Loucy (cell line): ENCODE measurements around the gene PUS10.
A peak's percentile ranks its signal among the peaks of the same experiment; 100 is the strongest.

Experiments used
- H2AFZ ChIP-seq: fragments of 200-600 bp; sonication (generic); 2 replicates; pipeline ENCODE4 v1.6.0; 2016; ENCODE audit warnings: antibody characterized with exemption, mild to moderate bottlenecking, low read length, moderate library complexity
- H3F3A ChIP-seq: fragments of 200-600 bp; 2 replicates; pipeline ENCODE4 v1.6.0; 2016; ENCODE audit warnings: antibody characterized with exemption, low read depth, mild to moderate bottlenecking
- H3K27me3 ChIP-seq: fragments of 200-600 bp; sonication (generic); 2 replicates; pipeline ENCODE4 v1.6.1; 2014; ENCODE audit warnings: low read length, mild to moderate bottlenecking; ENCODE audit not compliant: insufficient read depth, poor library complexity, severe bottlenecking
- H3K36me3 ChIP-seq: fragments of 200-600 bp; sonication (generic); 2 replicates; pipeline ENCODE4 v1.6.1; 2016; ENCODE audit warnings: low read length; ENCODE audit not compliant: insufficient read depth
- H3K4me1 ChIP-seq: fragments of 200-600 bp; sonication (generic); 2 replicates; pipeline ENCODE4 v1.5.1; 2014; ENCODE audit warnings: low read length, mild to moderate bottlenecking; ENCODE audit not compliant: insufficient read depth, poor library complexity, severe bottlenecking
- H3K4me2 ChIP-seq: fragments of 200-600 bp; sonication (generic); 2 replicates; pipeline ENCODE4 v1.6.0; 2014; ENCODE audit warnings: antibody characterized with exemption, low read length, low read depth, mild to moderate bottlenecking; ENCODE audit not compliant: poor library complexity, severe bottlenecking
- H3K4me3 ChIP-seq: fragments of 200-600 bp; sonication (generic); 2 replicates; pipeline ENCODE4 v1.5.1; 2014; ENCODE audit warnings: low read length, mild to moderate bottlenecking, mixed read lengths; ENCODE audit not compliant: poor library complexity, severe bottlenecking
- H3K79me2 ChIP-seq: fragments of 200-600 bp; sonication (generic); 2 replicates; pipeline ENCODE4 v1.6.1; 2014; ENCODE audit warnings: low read length; ENCODE audit not compliant: insufficient read depth
- H3K9ac ChIP-seq: fragments of 200-600 bp; sonication (generic); 2 replicates; pipeline ENCODE4 v1.6.0; 2014; ENCODE audit warnings: mild to moderate bottlenecking, low read depth, low read length, moderate library complexity; ENCODE audit not compliant: poor library complexity, severe bottlenecking
- H3K9me2 ChIP-seq: fragments of 200-600 bp; sonication (generic); replicated peaks from 2 replicates; pipeline ENCODE4 v1.6.1; 2016; ENCODE audit warnings: low read depth, low read length, mixed read lengths
- H3K9me3 ChIP-seq: fragments of 200-600 bp; sonication (generic); 2 replicates; pipeline ENCODE4 v1.6.1; 2014; ENCODE audit warnings: mild to moderate bottlenecking, antibody characterized with exemption, low read length, low read depth; ENCODE audit not compliant: insufficient read depth
- H4K20me1 ChIP-seq: fragments of 200-600 bp; sonication (generic); 2 replicates; pipeline ENCODE4 v1.6.0; 2014; ENCODE audit warnings: antibody characterized with exemption, low read length, mild to moderate bottlenecking; ENCODE audit not compliant: insufficient read depth, poor library complexity, severe bottlenecking
- EZH2phosphoT487 ChIP-seq: fragments of 200-600 bp; IDR thresholded peaks from 2 replicates; pipeline ENCODE4 v1.6.1; 2018; ENCODE audit warnings: antibody characterized with exemption, mild to moderate bottlenecking, moderate library complexity, borderline replicate concordance
- TF ChIP-seq, protein P1 (sequence below): fragments of 200-600 bp; sonication (generic); conservative IDR thresholded peaks from 2 replicates; pipeline ENCODE4 v1.5.1; 2014; ENCODE audit warnings: mild to moderate bottlenecking, antibody characterized with exemption, low read length

Gene PUS10, protein sequence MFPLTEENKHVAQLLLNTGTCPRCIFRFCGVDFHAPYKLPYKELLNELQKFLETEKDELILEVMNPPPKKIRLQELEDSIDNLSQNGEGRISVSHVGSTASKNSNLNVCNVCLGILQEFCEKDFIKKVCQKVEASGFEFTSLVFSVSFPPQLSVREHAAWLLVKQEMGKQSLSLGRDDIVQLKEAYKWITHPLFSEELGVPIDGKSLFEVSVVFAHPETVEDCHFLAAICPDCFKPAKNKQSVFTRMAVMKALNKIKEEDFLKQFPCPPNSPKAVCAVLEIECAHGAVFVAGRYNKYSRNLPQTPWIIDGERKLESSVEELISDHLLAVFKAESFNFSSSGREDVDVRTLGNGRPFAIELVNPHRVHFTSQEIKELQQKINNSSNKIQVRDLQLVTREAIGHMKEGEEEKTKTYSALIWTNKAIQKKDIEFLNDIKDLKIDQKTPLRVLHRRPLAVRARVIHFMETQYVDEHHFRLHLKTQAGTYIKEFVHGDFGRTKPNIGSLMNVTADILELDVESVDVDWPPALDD

DNA sequence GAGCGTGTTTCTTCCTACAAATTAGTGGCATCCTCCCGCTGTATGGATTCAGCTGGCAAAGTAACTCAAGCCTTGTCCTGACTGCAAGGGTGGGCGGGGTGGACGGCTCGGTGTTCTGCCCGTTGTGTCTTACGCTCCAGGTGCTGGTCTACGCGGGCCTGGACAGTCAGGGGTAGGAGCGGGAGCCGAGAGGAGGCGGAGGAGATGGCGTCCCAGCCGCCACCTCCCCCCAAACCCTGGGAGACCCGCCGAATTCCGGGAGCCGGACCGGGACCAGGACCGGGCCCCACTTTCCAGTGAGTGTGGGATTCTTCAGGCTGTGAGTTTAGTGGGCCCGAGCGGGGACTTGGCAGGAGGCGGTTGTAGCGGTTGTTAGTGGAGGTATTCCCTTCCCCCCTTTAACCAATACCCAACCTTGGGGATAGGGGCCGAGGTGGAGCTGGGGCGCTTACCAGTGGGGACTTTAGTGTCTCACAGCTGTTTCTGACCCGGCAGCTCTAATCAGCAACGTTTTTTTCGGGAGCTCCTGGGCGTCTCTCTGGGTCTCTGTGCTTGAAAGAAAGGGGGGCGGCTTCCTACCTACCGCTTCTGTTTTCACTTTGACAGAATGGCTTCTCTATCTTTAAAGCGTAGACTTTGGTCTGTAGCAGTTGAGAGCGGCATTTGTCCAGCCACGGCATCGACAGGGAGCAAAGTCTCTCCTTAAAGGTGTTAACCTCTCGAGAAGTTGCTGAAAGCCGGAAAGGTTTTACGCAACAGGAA lies at the start of gene PUS10, which contains the start of gene PEX13:
TSS of gene PUS10 (minus strand) at position 700 of the 762 bp plus-strand sequence. CDS start 6,365 bp downstream, outside the sequence.
TSS of gene PEX13 (plus strand) at position 165 of the 762 bp plus-strand sequence. CDS start at position 205, 40 bp downstream.
- peaks cover 31% of the 10 kb centered on the region for H4K20me1 ChIP-seq
- peaks cover 25% of the 10 kb centered on the region for H3K4me1 ChIP-seq
- H3K79me2 ChIP-seq, result peaks cover 63% of the 10 kb centered on the region
- peaks cover 3% of the 10 kb centered on the region; the same call in 1 of the 2 replicates for H3K36me3 ChIP-seq
- H2AFZ ChIP-seq, result peak within 1 kb of the TSS; percentile 98
- H3K27me3 ChIP-seq, result no peaks in the 10 kb centered on the region
- H3K4me3 ChIP-seq, result peak within 1 kb of the TSS; percentile 96
- H3K9ac ChIP-seq, result peak within 1 kb of the TSS; percentile 82
- TF ChIP-seq, protein P1, sequence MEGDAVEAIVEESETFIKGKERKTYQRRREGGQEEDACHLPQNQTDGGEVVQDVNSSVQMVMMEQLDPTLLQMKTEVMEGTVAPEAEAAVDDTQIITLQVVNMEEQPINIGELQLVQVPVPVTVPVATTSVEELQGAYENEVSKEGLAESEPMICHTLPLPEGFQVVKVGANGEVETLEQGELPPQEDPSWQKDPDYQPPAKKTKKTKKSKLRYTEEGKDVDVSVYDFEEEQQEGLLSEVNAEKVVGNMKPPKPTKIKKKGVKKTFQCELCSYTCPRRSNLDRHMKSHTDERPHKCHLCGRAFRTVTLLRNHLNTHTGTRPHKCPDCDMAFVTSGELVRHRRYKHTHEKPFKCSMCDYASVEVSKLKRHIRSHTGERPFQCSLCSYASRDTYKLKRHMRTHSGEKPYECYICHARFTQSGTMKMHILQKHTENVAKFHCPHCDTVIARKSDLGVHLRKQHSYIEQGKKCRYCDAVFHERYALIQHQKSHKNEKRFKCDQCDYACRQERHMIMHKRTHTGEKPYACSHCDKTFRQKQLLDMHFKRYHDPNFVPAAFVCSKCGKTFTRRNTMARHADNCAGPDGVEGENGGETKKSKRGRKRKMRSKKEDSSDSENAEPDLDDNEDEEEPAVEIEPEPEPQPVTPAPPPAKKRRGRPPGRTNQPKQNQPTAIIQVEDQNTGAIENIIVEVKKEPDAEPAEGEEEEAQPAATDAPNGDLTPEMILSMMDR, result no peak
- no peak for TF ChIP-seq EZH2phosphoT487
- H3F3A ChIP-seq, result no peaks in the 10 kb centered on the region
- H3K9me2 ChIP-seq, result no peaks in the 10 kb centered on the region
- peak within 1 kb of the TSS; percentile 99 for H3K4me2 ChIP-seq
- H3K9me3 ChIP-seq, result no peaks in the 10 kb centered on the region

DNA sequence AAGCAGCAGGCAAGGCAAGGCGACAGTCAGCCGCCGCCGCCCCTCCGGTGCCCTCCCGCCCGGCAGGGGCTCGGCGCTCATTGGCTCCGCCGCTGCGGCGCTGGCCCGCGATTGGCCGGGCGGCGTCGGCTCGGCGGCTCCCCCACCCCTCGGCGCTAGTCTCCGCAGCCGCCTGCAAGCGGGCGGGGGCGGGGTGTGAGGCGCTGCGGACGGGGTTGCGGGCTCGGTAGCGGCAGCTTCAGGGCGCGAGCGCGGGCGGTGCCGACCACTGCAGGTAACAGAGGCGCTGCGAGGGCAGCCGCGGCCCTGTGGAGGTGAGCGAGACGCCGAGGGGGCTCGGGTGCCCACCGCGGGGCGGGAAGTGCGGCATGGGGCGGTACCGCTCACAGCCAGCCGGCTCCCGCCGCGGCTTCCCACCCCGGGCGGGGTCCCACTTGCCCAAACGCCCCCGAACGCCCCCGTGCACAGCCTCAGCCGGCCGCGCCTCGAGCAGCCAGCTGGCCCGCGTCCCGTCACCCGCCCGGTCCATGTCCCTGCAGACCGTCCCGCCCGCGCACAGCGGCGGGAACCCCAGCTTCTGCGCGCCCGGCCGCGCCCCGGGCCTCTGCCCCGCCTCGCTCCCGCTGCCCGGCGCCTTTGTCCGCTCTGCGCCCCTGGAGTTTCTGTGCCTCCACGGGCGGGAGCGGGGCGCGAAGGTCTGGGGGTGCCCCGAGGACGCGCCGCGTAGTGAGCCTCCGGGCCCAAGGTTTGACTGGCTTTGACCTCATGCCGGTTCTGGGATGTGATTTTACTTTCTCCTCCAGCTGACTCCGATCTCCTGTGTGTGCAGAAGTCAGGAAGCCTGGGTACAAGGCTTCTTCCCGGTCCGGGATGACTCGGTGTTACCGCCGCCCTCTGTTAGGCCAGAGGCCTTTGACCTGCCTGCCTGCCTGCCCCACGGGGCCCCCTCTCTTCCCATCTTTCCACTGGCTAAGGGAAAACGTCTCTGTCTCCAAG lies 48.0 kb upstream of the PUS10 start, which contains the start of gene SANBR:
TSS of gene SANBR (plus strand) at position 158 of the 996 bp plus-strand sequence. CDS start 4,480 bp downstream, outside the sequence.
- Histone ChIP-seq H3K4me2 (peak within 1 kb of the TSS; percentile 85), H3K4me3 (peak within 1 kb of the TSS; percentile 71), H3K36me3 (no peaks in the 10 kb centered on the region), H3K9ac (peak within 1 kb of the TSS; percentile 74), H3K4me1 (peaks cover 23% of the 10 kb centered on the region), H3K9me3 (no peaks in the 10 kb centered on the region), H3F3A (no peaks in the 10 kb centered on the region), H3K9me2 (no peaks in the 10 kb centered on the region), H3K79me2 (peaks cover 10% of the 10 kb centered on the region; the same call in 1 of the 2 replicates), H3K27me3 (no peaks in the 10 kb centered on the region), H4K20me1 (no peaks in the 10 kb centered on the region), H2AFZ (peak within 1 kb of the TSS; percentile 89)
- no peak for TF ChIP-seq EZH2phosphoT487

DNA sequence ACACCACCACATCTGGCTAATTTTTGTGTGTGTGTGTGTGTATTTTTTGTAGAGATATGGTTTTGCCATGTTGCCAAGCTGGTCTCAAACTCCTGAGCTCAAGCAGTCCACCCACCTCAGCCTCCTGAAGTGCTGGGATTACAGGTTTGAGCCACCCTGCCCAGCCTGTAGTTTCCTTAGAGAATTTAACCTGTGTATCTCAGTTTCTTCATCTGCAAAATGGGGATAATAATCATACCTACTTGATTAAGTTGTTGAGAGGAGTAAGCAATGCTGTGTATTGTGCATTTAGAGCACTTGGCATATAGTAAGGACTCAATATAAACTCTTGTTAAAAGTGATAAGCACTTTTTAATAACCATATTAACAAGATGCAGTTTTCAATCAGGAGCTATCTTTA lies 41.3 kb upstream of the PUS10 start:
- no peaks in the 10 kb centered on the region for H3K27me3 ChIP-seq
- H3K9me3 ChIP-seq, result no peaks in the 10 kb centered on the region
- H2AFZ ChIP-seq, result no peak overlapping the region
- no peaks in the 10 kb centered on the region for H4K20me1 ChIP-seq
- H3K9me2 ChIP-seq, result no peaks in the 10 kb centered on the region
- H3K4me3 ChIP-seq, result no peak overlapping the region
- H3F3A ChIP-seq, result no peaks in the 10 kb centered on the region
- no peaks in the 10 kb centered on the region for H3K4me1 ChIP-seq
- no peaks in the 10 kb centered on the region for H3K79me2 ChIP-seq
- no peak for TF ChIP-seq EZH2phosphoT487
- TF ChIP-seq, protein P1, result no peak
- H3K4me2 ChIP-seq, result no peak overlapping the region
- H3K9ac ChIP-seq, result no peak overlapping the region
- H3K36me3 ChIP-seq, result no peaks in the 10 kb centered on the region
